Uterus (tissue), 4 donors: ENCODE data around the gene CASZ1. TPM values are rescaled to one million over a fixed set of nuclear protein-coding genes. Genes with fewer than 3 reads are reported as not detected.

Source experiments
- DNase-seq, 2 donors: peaks; one replicate each; pipeline ENCODE4 v3.0.0-alpha.2; 2019 to 2020
- H3K27ac ChIP-seq, 2 donors: fragments of 200-600 bp; sonication (generic); 1 replicate in 1 of 2; 2 replicates in 1 of 2; pipeline ENCODE4 v1.5.1; 2016 to 2018
- H3K27me3 ChIP-seq, 2 donors: fragments of 200-600 bp; sonication (generic); one replicate each; pipeline ENCODE4 v1.5.1; 2018 to 2019; ENCODE audit warnings: control low read depth in 1 of 2
- H3K36me3 ChIP-seq, 2 donors: fragments of 200-600 bp; sonication (generic); one replicate each; pipeline ENCODE4 v1.5.1; 2019; ENCODE audit warnings: control low read depth in 1 of 2
- H3K4me1 ChIP-seq, 2 donors: fragments of 200-600 bp; sonication (generic); one replicate each; pipeline ENCODE4 v1.5.1; 2018 to 2019; ENCODE audit warnings: control low read depth in 1 of 2
- H3K4me3 ChIP-seq, 2 donors: fragments of 200-600 bp; sonication (generic); 1 replicate in 1 of 2; 2 replicates in 1 of 2; pipeline ENCODE4 v1.5.1; 2018 to 2019; ENCODE audit warnings: mild to moderate bottlenecking in 1 of 2
- H3K9me3 ChIP-seq, 2 donors: fragments of 200-600 bp; sonication (generic); one replicate each; pipeline ENCODE4 v1.5.1; 2019; ENCODE audit warnings: control low read depth in 1 of 2
- CTCF ChIP-seq, 4 experiments: fragments of 200-600 bp in 2 of 4; fragments of 450-650 bp in 2 of 4; sonication (generic) in 2 of 4; IDR thresholded peaks; one replicate each; pipeline ENCODE4 v1.5.1; 2016 to 2019; ENCODE audit warnings: antibody characterized with exemption in 4 of 4, mild to moderate bottlenecking in 2 of 4, moderate library complexity in 1 of 4
- POLR2A ChIP-seq, 2 donors: fragments of 450-650 bp; IDR thresholded peaks; one replicate each; pipeline ENCODE4 v1.6.1; 2016; ENCODE audit warnings: antibody characterized with exemption in 2 of 2, mild to moderate bottlenecking in 1 of 2, moderate library complexity in 1 of 2
- intact Hi-C: fragments of 100-400 bp; cut with DNase I; formaldehyde crosslinking; loops from one replicate; pipeline ENCODE4 v1.15.1; 2023; ENCODE audit warnings: low total_unique reads
- total RNA-seq, 4 donors: library from RNA; depleted of rRNA in 3 of 4; stranded (reverse); fragments of >200 nt in 3 of 4; gene quantifications; one replicate each; pipeline versions ENCODE4 v1.1.0 to v1.2.4, GENCODE V29; 2014 to 2023
- donor health status: DM: yes; HTN: yes; CAD: no.

Gene CASZ1
- total RNA-seq, 4 donors from 2014 or later = 0.59 to 49.2 (median 3.9) TPM

GRCh38 chr1:10659646-10660540 lies 136.6 kb downstream of the CASZ1 start:
- Histone ChIP-seq H3K4me3 (no peak overlapping the region), H3K27me3 (no peaks in the 10 kb centered on the region), H3K9me3 (no peaks in the 10 kb centered on the region), H3K27ac (no peak overlapping the region), H3K36me3 (no peaks in the 10 kb centered on the region), H3K4me1 (peaks cover 0 to 5% of the 10 kb centered on the region in 2 donors)
- no peak for DNase-seq
- intact Hi-C loops = no loop called here
- TF ChIP-seq POLR2A (IDR thresholded peaks at IDR 0.05) = no peak
- TF ChIP-seq CTCF (IDR thresholded peaks at IDR 0.05) = no peak

DNA sequence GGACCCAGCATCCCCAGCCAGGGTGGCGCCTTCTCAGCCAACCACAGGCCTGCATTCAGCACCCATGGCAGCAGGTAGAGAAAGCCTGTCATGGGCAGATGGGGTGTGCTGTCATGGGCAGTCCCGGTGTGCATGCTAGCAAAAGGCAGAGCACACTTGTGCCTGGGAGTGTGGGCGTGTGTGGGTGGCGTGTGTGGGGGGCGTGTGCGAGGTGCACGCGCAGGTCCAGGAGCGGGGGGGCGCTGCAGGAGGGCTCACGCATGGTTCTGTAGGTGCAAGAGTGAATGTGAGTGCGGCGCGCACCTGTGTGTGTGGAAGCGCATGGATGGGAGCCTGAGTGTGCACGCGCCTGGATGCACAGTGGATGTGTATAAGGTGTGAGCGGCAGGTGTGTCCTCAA lies 137.2 kb downstream of the CASZ1 start:
- no peak overlapping the region for H3K27ac ChIP-seq
- peaks cover 0 to 4% of the 10 kb centered on the region in 2 donors for H3K4me1 ChIP-seq
- intact Hi-C loops = no loop called here
- H3K27me3 ChIP-seq = no peaks in the 10 kb centered on the region
- DNase-seq = no peak
- H3K36me3 ChIP-seq = no peaks in the 10 kb centered on the region
- no peaks in the 10 kb centered on the region for H3K9me3 ChIP-seq
- no peak overlapping the region for H3K4me3 ChIP-seq
- TF ChIP-seq CTCF (IDR thresholded peaks at IDR 0.05) = no peak
- no peak for TF ChIP-seq POLR2A (IDR thresholded peaks at IDR 0.05)

- Histone ChIP-seq H3K4me3 (no peak overlapping the region), H3K4me1 (no peaks in the 10 kb centered on the region), H3K27ac (no peak overlapping the region), H3K27me3 (no peaks in the 10 kb centered on the region), H3K36me3 (no peaks in the 10 kb centered on the region), H3K9me3 (no peaks in the 10 kb centered on the region)
- intact Hi-C loops = no loop called here
- DNase-seq = no peak
- TF ChIP-seq POLR2A (IDR thresholded peaks at IDR 0.05) = no peak
- TF ChIP-seq CTCF (IDR thresholded peaks at IDR 0.05) = no peak
Observed at GRCh38 chr1:10658396-10659066, 137.9 kb downstream of the CASZ1 start.

GRCh38 chr1:10657088-10657847 lies 139.2 kb downstream of the CASZ1 start:
- Histone ChIP-seq H3K4me1 (no peaks in the 10 kb centered on the region), H3K27ac (peak overlapping the region; percentile 31 to 52), H3K4me3 (no peak overlapping the region), H3K36me3 (no peaks in the 10 kb centered on the region), H3K9me3 (no peaks in the 10 kb centered on the region), H3K27me3 (no peaks in the 10 kb centered on the region)
- intact Hi-C loops = no loop called here
- no peak for DNase-seq
- no peak for TF ChIP-seq CTCF (IDR thresholded peaks at IDR 0.05)
